CD1c-positive myeloid dendritic cell (primary cell): Measurements from ENCODE around the gene NEU4.
A peak's percentile ranks its signal among the peaks of the same experiment; 100 is the strongest.
"Not testable (repeated sequence)": the region's sequence is repeated elsewhere in the genome, so short reads cannot be mapped to it uniquely, and the experiment has no call there.

Source experiments
- DNase-seq: peaks from one replicate; pipeline ENCODE4 v3.0.0-alpha.2; 2016; ENCODE audit errors: extremely low spot score

Gene NEU4

DNA sequence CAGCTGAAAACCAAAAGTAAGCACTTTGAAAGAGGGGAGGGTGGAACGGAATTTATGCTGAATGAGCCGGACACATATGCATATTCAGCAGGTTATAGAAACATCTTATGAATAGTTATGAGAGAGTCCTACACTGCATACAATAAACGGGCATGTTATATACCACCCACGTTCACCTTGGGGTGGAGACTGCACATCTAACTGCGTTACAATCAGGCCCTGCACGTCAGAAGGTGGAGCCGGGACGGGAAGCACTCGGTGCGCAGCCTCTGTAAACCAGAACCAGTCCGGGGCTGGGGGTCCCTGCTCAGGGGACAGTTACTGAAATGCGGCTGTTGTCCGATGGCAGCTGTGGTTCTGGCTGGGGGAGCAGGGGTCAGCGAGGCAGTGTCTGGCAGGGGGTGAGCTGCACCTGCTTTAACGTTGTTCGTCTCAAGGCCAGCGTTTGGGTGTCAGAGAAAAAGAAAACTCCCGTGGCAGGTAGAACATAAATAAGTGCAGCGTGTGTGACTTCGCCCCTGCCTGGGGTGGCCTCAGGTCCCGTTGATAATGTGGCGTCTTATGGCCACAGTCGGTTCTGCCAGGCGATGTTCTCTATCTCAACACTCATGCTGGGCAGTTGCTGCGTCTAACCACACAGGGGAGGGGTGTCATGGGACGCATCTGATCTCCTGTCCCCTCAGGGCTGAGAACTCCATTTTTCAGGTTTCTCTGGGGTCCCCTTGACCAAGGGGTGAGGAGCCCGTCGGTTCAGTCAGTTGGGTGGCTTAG, 24.9 kb downstream of the NEU4 start:
- DNase-seq = not testable (repeated sequence)

DNA sequence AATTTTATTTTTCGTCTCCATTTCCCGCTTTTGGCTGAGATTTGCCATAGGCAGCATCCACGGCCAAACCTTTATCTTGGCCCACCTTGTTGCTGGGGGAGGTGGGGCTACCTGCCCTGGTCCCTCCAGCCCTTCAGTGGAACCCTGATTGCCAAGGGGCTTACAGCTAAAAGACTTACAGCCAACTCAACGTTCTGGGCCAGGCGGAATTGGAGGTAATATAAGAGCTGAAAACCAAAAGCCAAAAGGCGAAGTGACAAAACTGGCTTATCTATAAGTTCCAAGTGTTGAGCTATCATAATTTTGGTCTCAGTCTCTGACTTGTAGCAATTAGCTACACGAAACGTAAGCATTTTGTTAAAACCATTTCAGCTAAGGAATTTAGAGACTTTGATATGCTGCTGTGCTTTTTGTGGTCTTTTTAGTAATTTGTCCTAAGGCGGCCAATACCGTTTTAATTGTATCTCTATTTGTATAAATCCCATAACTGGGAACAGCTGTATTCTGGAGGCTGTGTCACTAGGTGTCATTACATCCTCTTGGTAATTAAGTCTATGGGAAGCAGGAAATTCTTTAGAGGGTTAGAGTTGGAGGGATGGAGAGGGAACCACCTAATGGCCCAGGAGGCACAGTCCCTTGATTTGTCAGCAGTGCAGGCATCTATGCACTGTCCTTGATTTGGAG, 25.7 kb downstream of the NEU4 start:
- DNase-seq = no peak

DNA sequence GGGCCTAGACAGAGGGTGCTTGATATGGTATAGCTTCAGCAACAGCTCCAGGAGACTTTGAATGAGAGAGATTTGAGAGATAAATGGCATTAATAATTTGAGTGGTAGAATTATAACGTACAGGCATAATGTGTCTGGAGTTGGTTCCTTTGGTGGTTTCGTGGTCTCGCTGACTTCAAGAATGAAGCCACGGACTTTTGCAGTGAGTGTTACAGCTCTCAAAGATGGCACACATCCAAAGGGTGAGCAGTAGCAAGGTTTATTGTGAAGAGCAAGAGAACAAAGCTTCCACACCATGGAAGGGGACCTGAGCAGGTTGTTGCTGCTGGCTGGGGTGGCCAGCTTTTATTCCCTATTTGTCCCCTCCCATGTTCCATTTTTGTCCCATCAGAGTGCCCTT, 26.6 kb downstream of the NEU4 start:
- no peak for DNase-seq

DNA sequence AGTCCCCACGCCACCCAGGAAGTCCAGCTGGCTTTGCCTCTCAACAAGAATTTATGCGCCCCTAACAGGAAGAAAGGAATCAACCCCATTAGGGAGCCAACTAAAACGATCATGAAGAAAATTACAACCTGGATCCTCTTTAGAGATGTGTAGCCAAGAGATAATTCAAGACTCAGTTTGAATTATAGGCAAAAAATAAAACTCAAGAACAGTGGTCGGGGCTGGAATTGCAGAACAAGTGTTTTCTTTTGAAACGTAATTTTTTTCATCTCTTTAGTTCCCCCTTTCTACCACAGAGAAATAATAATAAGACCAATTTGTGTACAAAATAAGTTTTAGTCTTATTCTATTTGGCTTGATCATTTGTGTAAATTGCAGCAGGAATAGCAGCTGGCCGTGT, 27.3 kb downstream of the NEU4 start:
- no peak for DNase-seq

DNA sequence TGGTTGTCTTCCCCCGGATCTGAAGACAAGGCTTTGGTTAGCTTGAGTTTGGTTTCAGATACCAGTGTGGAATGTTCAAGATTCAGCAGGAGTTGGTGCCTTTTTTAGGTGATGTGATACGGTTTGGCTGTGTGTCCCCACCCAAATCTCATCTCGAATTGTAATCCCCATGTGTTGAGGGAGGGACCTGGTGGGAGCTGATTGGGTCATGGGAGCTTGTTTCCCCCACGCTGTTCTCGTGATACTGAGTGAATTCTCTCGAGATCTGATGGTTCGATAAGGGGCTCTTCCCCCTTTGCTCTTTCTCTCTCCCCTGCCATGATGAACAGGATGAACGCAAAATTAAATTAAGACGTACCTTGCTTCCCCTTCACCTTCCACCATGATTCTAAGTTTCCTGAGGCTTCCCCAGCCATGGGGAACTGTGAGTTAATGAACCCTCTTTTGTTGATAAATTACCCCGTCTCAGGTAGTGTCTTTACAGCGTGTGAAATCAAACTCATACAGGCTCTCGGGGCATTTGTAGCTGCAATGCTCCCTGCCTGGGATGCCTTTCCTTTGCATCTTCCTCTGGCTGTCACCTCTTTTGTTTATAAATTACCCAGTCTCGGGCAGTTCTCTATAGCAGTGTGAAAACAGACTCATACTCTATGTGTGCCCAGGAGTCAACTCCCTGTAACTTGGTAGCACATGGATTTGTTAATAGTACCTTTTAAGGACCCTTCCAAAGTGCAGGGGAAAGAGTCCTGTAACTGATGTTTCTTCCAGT, 28.4 kb downstream of the NEU4 start:
- DNase-seq = no peak

DNA sequence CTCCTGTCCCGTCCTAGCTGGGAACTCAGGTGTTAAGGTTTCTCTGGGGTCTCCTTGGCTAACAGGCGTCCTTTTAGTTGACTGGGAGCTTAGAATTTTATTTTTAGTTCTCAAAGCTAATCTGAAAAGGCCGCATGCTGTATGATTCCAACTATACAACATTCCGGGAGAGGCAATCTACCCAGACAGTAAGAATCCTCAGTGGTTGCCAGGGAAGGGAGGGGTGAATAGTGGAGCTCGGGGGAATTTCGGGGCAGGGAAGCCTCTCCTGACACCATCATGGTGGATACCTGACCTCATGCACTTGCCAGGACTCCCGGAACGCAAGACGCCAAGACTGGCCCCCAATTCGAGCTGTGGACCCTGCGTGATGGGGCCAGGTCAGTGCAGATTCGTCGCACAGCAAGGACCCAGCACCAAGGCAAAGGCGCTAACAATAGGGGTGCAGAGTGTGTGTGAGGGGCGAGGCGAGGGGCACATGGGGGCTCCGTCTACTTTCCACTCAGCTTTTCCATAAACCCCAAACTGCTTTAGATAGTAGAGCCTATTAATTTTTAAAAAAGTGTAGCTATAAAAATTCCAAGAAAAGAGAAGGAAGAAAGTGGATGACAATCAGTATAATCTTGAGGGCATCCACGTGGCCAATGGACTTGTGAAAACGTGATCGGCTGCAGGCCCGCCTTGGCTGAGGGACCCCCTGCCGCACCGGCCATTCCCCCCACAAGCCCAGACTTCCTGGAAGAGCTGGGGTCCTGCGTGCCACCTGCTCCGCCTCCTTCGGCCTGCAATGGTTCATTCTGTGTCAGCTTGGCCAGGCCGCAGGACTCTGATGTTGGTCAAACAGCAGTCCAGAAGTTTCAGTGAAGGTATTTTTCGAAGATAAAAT, 32.4 kb downstream of the NEU4 start:
- DNase-seq = no peak

DNA sequence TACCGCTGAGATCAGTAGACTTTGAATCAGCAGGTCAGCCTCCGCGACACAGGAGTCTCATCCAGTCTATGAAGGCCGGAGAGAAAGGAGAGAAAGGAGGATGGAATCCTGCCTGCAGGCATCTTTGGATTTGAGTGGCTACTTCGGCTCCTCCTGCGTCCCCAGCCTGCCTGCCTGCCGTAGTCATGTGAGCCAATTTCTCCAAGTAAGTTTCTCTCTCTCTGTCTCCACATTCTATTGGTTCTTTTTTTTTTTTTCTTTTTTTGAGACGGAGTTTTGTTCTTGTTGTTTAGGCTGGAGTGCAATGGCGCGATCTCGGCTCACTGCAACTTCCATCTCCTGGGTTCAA, 33.0 kb downstream of the NEU4 start:
- no peak for DNase-seq

DNA sequence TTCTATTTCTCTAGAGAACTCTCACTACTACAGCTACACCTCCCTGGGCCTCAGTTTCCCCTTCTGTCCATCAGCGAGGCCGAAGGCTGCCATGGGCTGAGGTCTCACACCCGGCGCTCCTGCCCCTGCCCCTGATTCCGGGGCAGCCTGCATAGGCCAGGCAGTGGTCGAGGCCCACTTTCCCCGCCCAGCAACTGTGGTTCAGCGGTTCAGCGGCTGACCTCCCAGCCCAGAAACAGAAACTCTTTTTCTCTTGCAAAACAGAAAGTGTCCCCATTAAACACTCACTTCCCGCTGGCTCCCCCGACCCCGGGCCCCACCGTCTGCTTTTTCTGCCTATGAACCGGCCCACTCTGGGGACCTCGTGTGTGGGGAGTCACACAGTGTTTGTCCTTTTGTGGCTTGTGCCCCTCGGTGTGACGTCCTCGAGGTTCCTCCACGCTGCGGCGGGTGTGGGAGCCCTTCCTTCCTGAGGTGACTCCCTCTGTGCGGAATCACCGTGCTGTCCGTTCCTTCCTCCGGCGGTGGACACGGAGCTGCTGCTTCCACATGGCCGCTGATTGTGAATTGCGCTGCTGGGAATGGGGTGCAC, 33.7 kb downstream of the NEU4 start:
- DNase-seq = peak; percentile 86

DNA sequence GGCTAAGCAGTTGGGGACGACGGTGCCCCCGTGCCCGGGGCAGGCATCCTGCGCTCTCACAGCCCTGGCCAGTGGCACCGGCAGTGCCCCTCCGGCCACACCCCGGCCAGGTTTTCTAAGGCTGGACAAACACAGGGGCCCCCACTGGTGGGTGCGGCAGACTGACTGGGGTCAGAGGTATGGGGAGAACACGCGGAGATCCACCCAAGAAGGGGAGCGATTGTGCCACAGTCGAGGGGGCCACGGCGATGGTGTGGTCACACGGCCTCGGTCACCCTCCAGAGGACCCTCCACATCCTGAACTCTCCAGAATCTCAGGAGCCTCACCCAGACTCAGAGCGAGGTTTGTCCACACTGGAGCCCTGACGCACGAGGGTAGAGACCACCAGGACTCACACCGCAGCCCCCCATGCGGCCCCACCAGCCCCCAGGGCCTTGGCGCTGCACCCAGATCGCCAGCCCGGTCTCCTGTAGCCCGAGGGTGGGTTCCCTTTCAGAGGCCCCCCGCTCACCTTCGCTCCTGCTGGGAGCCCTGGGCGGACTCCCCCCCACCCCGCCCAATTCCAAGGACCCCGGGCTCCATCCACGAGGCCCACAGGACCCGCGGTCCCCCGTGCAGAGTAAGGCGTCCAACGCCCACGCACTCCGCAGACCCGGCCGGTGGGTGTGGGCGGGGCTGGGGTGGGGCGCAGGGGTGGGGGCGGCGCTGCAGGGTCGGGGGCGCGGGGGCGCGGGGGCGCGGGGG, 34.5 kb downstream of the NEU4 start:
- DNase-seq = no peak

DNA sequence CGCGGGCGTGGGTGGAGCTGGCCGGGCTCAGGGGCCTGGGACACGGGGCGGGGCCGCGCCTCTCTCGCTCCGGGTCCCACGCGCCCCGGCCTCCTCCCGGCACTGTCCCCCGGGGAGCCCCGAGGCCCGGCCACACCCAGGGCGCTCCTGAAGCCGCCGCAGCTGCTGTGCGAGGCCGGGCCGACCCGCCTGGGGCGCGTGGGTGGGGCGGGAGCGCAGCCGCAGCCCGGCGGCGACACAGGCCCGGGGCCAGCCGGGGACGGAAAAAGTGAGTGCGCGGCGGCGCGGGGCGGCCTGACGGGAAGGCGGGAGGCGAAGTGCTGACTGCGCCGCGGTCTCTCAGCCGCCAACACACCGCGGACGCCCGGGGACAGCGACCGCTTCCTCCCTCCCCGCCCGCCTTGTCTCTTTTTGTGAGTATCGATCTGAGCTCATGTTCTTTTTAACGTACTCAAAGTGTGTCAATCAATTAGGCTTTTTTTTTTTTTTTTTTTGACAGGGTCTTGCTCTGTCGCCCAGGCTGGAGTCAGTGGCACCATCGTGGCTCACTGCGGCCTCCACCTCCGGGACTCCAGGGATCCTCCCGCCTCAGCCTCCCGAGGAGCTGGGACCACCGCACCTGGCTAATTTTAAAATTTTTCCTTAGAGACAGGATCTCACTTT, 35.2 kb downstream of the NEU4 start:
- DNase-seq = peak; percentile 91

DNA sequence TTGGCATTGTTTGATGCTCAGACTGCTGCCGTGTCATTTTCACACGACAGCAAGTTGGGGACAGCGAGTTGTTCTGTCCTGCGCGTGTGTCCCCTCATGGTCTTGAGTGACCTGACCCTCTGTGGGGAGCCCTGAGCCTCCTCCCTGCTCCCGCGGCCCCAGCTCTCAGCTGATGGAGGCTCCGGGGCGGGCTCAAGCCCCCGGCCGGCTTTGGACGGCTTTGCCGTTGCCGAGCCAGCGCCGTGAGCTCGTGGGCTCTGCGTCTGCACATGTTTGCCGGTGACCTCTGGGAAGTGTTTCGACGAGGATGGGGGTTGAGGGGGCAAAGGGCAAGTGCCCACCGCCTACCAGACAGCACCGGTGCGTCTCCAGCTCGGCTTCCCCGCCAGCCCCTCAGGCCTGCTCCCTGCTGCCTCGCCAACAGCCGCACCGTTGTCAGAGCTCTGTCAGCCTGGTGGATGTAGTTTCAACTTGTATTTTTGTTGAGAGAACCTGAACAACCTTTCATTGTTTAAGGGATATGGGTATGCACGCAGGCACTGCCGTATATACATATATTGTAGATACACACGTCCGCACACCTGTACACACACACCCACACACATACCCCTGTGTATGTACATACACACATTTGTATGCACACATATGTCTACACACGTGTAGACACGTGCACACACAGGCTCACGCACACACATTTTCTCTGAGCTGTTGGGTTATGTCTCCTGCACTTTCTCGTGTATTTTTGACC, 36.0 kb downstream of the NEU4 start:
- DNase-seq = no peak

DNA sequence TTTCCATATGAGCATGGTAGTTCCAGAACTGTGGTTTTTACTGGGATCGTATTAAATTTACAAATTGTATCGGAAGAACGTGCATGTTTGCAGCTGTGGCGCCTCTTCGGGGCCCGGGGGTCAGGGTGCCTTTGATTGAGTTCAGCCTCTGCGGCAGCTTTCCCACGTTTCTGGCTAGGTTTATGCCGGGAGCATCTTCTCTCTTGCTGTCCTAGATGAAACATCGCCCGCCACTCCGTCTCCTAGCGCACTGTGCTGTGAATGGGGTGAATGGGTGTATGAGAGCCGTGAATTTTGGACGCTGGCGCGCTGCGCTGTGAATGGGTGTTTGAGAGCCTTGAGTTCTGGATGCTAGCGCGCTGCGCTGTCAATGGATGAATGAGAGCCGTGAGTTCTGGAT, 37.4 kb downstream of the NEU4 start:
- DNase-seq = no peak

DNA sequence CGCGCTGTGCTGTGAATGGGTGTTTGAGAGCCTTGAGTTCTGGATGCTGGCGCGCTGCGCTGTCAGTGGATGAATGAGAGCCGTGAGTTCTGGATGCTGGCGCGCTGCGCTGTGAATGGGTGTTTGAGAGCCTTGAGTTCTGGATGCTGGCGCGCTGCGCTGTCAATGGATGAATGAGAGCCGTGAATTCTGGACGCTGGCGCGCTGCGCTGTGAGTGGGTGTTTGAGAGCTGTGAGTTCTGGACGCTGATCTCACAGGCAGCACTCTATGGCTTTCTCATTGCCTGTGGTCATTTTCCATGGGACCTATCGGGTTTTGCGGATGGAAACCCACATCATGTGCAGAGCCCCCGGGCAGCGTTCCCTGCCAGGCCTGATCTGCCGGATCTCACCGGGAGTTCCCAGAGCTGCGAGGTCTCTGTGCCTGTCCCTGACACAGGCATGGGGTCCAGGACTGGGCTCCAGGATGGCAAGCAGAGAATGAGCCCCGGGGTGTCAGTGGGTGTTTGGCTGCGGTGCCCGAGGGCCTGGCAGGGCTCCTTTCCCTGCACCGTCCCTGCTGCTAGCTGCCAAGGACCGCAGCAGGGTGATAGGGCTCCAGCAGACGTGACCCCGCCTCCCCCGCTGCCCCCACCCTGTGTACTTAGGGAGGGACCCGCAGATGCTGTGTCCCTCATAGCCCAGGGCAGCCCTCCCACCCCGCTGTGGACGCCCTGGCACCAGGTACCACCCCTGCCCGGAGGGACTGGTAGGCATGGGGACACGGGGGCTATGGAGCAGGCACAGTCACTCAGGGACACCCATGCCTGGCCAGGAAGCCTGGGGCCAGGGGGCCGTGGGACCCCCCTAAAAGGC, 40.0 kb downstream of the NEU4 start:
- no peak for DNase-seq

DNA sequence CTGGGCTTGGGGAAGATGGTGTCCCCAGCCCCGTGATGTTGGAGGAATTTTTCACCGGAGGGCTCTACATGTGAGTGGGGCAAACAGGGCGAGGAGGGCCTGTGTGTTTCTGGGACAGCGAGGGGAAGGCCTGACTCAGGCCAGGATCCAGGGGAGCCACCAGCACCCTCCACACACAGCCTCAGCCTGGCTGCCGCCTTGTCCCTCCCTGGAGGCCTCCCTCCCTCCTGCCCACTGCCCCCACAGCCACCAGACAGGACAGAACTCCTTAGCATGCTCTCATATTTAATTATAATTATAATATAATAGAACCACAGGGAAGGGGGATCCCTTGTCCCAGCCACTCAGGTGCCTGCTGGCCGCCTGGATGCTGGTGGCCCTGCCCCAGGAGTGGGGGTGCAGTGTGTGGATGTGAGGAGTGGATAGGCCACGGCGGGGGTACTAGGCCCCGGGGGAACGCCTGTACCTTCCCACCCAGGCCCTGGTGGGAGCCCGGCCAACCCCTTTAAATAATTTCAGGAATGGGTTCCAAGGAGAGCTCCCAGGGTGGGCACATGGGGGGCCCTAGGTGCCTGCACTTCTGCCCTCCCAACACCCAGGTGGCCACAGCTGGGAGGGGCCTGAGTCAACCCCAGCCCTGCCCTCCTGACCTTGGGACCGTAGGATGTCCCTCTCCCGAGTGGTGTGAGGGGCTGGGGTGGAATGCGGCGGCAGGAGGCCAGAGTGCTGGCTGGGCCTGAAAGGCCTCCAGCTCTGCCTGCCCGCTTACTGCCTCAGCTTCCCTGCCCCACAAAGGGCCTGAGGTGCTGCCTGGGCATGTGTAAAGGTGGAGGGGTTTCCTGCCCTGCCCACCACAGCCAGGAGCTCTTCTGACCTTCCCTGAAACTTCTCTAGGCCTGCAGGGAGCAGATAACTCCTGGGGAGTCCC, 40.9 kb downstream of the NEU4 start:
- no peak for DNase-seq

DNA sequence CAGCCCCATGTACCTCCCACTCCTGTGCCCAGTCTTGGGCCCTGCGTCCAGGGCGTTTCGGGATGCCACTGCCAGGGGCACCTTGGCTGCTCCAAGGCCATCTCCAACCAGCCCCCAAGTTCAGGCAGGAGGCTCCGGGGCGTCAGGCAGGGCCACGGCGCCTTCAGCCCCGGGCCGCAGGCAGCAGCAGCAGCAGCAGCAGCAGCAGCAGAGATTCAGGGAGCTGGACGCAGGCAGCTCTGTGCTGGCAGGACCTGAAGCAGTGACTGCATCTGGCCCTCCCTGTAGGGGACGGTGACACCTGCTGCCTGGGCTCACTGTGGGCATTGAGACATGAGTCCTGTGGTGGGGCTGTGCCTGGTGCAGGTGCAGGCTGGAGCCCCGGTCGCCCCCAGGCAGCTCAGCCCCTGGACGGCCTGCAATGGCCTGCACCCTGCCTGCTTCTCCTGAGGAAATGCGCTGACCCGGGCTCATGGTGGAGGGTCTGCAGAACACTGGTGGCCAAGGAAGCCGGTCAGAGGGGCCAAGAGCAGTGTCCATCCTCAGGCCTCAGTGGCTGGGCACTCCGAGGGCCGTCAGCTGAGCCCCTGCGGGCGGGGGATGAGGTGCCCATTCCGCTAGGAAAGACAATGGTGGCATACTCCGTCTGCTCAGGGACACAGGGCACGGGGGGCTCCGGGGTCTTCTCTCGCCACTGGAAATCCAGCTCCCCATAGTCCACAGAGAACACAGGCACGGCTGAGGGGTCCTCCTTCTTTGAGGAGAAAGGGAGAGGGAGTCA, 41.7 kb downstream of the NEU4 start:
- no peak for DNase-seq

DNA sequence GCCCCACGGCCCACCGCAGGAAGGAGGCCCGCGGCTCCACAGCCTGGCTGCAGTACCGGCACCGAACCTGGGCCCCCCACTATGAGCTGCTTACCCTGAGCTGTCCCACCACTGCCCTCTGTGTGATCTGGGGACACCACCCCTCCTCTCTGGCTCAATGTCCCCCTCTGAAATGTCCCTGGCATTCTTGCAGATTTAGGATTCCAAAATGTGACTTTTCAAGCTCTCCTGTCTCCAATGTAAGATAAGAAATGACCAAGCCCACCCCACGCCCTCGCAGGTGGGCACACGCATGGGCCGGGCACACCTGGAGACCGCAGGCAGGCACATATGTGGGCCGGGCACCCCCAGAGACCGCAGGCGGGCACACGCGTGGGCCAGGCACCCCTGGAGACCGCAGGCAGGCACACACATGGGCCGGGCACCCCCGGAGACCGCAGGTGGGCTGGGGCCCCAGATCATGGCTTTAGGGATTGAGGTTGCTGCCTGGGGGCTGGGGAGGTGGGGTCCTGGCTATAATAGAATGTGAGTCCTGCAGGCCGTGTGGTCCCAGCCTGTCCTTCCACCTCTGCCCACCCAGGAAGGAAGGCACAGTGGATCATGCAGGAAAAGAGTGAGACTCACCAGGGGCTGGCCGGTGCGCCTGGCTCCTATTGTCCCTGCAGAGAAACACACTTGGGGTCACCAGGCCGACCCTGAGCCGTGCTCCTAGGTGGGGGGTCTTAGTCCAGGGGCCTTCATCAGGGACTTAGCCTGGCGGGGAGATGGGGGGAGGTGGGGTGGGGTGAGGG, 42.5 kb downstream of the NEU4 start:
- no peak for DNase-seq
